ENCODE results near the gene COPS7A.

The COPS7A gene

DNA sequence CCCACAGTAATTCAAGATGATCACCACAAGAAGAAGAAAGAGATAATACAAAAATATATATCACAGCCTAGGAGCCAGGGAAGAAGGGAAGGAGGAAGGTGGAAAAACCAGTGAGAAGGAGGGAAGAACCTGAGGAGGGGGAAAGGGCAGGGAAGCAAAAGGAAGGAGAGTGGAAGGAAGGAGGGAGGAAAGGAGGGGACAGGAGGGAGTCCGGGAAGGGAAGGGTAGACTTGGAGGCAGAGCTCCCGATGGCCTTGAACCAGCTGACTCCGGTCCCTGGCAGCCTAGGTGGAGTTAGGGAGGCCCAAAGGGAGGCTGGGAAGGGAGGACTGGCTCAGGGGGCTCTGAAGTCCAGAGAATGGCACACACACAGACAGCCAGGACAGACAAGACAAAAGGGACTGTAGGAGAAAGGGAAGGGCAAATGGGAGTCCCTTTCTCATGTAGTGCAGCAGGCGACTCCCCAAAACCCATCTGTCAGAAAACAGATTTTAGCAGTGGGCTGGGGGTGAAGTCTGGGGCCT, 30.0 kb upstream of the COPS7A start:
- TF ChIP-seq POLR2AphosphoS5 (IDR thresholded peaks at IDR 0.05; ENCODE audit: low read depth, low read length) (no peak), SIN3A (IDR thresholded peaks at IDR 0.05; ENCODE audit: borderline replicate concordance, insufficient read depth, low read length) (no peak), FOXP2 (optimal IDR thresholded peaks at IDR 0.05; ENCODE audit: borderline replicate concordance, extremely low read depth, extremely low read length, insufficient read depth) (no peak), TAF1 (IDR thresholded peaks at IDR 0.05; ENCODE audit: borderline replicate concordance, insufficient read depth, low read length) (no peak)
- TF ChIP-seq, protein P1, sequence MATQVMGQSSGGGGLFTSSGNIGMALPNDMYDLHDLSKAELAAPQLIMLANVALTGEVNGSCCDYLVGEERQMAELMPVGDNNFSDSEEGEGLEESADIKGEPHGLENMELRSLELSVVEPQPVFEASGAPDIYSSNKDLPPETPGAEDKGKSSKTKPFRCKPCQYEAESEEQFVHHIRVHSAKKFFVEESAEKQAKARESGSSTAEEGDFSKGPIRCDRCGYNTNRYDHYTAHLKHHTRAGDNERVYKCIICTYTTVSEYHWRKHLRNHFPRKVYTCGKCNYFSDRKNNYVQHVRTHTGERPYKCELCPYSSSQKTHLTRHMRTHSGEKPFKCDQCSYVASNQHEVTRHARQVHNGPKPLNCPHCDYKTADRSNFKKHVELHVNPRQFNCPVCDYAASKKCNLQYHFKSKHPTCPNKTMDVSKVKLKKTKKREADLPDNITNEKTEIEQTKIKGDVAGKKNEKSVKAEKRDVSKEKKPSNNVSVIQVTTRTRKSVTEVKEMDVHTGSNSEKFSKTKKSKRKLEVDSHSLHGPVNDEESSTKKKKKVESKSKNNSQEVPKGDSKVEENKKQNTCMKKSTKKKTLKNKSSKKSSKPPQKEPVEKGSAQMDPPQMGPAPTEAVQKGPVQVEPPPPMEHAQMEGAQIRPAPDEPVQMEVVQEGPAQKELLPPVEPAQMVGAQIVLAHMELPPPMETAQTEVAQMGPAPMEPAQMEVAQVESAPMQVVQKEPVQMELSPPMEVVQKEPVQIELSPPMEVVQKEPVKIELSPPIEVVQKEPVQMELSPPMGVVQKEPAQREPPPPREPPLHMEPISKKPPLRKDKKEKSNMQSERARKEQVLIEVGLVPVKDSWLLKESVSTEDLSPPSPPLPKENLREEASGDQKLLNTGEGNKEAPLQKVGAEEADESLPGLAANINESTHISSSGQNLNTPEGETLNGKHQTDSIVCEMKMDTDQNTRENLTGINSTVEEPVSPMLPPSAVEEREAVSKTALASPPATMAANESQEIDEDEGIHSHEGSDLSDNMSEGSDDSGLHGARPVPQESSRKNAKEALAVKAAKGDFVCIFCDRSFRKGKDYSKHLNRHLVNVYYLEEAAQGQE (IDR thresholded peaks at IDR 0.05; ENCODE audit: insufficient read depth in 1 of 2, low read depth in 2 of 2, low read length in 2 of 2), result no peak

DNA sequence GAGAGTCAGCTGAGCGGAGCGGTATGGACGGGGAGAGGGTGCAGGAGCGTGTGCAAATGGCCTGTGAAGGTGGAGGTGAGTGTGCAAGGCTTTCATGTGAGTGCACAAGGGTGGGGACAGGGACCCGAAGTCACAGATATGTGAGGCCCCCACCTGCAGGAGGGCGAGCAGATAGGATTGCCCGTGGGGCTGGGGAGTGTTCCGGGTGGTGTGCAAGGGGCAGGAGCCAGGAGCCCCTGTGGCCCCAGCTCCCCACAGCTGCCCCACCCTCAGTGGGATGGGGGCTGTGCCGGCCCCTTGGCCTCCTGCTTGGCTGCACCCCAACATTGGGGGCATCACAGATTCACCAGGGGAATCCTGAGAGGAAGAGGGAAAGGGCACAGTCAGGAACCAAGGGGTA, 29.1 kb upstream of the COPS7A start:
- TF ChIP-seq POLR2AphosphoS5 (IDR thresholded peaks at IDR 0.05; ENCODE audit: low read depth, low read length), result no peak
- TF ChIP-seq TAF1 (IDR thresholded peaks at IDR 0.05; ENCODE audit: borderline replicate concordance, insufficient read depth, low read length), result no peak
- TF ChIP-seq SIN3A (IDR thresholded peaks at IDR 0.05; ENCODE audit: borderline replicate concordance, insufficient read depth, low read length), result no peak
- no peak for TF ChIP-seq FOXP2 (optimal IDR thresholded peaks at IDR 0.05; ENCODE audit: borderline replicate concordance, extremely low read depth, extremely low read length, insufficient read depth)
- TF ChIP-seq, protein P1 (IDR thresholded peaks at IDR 0.05; ENCODE audit: insufficient read depth in 1 of 2, low read depth in 2 of 2, low read length in 2 of 2), result no peak

DNA sequence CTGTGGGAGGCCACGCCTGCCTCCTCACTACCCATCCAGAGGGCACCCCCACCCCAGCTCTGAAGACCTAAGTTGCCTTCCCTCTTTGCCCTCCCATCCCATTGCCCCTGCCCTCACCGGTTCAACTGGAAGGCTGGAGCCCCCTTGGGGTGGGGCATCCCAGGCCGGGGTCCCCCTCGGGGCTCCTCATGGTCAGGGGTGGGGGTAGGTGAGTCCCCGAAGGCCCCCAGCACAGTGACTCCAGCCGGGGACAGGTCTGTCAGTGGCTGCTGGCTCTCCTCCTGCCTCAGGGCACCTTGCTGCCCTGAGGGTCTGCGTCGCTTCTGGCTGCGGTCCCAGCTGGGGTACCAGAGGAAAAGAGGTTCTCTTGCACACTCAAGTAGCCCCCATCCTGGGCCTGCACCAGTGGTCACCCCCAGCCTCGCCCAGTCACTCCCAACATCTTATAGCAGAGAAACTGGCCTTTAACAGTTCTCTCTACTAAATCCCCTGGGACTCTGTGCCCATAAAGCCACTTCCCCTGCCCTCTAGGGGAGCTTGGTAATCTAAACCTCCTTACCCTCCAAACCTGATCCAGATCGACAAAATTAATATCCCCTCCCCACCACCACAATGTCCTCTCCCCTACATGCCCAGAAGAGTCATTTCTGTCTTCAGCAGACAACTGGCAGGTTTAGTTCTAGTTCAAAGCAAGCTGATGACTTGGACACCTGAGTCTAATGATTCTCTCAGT, 28.4 kb upstream of the COPS7A start:
- TF ChIP-seq FOXP2 (optimal IDR thresholded peaks at IDR 0.05; ENCODE audit: borderline replicate concordance, extremely low read depth, extremely low read length, insufficient read depth) (no peak), TAF1 (IDR thresholded peaks at IDR 0.05; ENCODE audit: borderline replicate concordance, insufficient read depth, low read length) (no peak), POLR2AphosphoS5 (IDR thresholded peaks at IDR 0.05; ENCODE audit: low read depth, low read length) (no peak), SIN3A (IDR thresholded peaks at IDR 0.05; ENCODE audit: borderline replicate concordance, insufficient read depth, low read length) (no peak)
- TF ChIP-seq, protein P1 (IDR thresholded peaks at IDR 0.05; ENCODE audit: insufficient read depth in 1 of 2, low read depth in 2 of 2, low read length in 2 of 2), result no peak

DNA sequence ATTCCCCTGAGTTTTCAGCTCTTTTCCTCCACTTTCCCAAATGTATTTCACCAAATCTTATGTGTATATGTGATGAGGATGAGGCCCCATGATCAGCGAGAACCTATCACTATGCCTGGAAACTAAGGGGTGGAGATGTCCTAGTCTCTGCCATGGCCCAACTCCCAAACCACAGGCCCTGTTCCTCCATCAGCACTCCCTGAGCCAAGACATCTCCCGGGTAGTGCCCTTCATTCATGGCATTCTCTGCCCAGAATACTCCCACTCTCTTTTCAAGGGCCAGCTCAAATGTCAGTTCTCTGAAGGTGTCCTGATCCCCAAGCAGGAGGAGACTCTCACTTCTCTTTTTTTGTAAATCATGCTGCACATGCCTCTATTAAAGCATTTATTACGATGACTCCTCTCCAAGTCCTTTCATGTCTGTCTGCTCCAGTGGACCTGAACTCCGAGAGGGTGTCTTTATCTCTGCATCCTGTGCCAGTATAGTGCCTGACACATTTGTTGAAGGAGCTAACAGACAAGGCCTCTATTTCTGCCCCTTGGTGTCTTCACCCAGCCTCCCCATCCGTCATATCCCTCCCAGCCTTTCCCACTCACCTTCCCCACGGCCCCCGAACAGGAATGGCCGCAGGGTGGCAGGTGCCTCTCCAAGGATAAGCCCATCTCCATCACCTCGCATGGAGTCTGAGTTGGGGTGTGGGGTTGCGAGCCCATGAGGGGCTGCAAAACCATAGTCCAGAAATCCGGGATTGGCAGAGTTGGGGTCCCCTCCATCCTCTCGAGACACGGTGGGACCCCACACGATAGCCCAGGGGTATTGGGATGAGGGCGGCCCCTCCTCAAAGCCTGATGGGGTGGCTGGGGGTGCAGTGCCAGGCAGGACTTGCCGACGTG, 26.9 kb upstream of the COPS7A start:
- TF ChIP-seq TAF1 (IDR thresholded peaks at IDR 0.05; ENCODE audit: borderline replicate concordance, insufficient read depth, low read length) (no peak), SIN3A (IDR thresholded peaks at IDR 0.05; ENCODE audit: borderline replicate concordance, insufficient read depth, low read length) (no peak), FOXP2 (optimal IDR thresholded peaks at IDR 0.05; ENCODE audit: borderline replicate concordance, extremely low read depth, extremely low read length, insufficient read depth) (no peak), POLR2AphosphoS5 (IDR thresholded peaks at IDR 0.05; ENCODE audit: low read depth, low read length) (no peak)
- TF ChIP-seq, protein P1 (IDR thresholded peaks at IDR 0.05; ENCODE audit: insufficient read depth in 1 of 2, low read depth in 2 of 2, low read length in 2 of 2), result no peak

All from PFSK-1 (cell line).